ENCODE data around the gene MUSTN1. TPM values are rescaled to one million over a fixed set of nuclear protein-coding genes. Genes with fewer than 3 reads are reported as not detected.

Gene MUSTN1
- total RNA-seq, 1 donor from 2014 or later, result 1.1 TPM

GRCh38 chr3:52831500-52832301 is 3.1 kb downstream of the MUSTN1 start:
- DNase-seq (ENCODE audit: low spot score), result no peak
- Mint-ChIP-seq H3K4me1 (ENCODE audit: unreplicated experiment) (peaks cover 2% of the 10 kb centered on the region), H3K36me3 (ENCODE audit: low read depth, unreplicated experiment) (peaks cover 5% of the 10 kb centered on the region)

GRCh38 chr3:52830535-52831258 is 4.1 kb downstream of the MUSTN1 start, which contains the start of gene ITIH4:
Gene ITIH4 (minus strand): TSS chr3:52830672. CDS start chr3:52830642, 30 bp downstream.
- Mint-ChIP-seq H3K36me3 (ENCODE audit: low read depth, unreplicated experiment) (peaks cover 4% of the 10 kb centered on the region), H3K4me1 (ENCODE audit: unreplicated experiment) (peaks cover 2% of the 10 kb centered on the region), H3K27ac (ENCODE audit: unreplicated experiment) (no peak within 1 kb of the TSS), H3K4me3 (ENCODE audit: unreplicated experiment) (no peak within 1 kb of the TSS), H3K27me3 (ENCODE audit: unreplicated experiment) (peaks cover 2% of the 10 kb centered on the region), H3K9me3 (ENCODE audit: unreplicated experiment) (no peaks in the 10 kb centered on the region)
- TF ChIP-seq CTCF (IDR thresholded peaks at IDR 0.05; ENCODE audit: unreplicated experiment), result no peak
- DNase-seq (ENCODE audit: low spot score), result no peak

More at GRCh38 chr3:52831500-52832301, 3.1 kb downstream of the MUSTN1 start:
- no peak overlapping the region for H3K27ac Mint-ChIP-seq (ENCODE audit: unreplicated experiment)
- no peak for TF ChIP-seq CTCF (IDR thresholded peaks at IDR 0.05; ENCODE audit: unreplicated experiment)
- peaks cover 2% of the 10 kb centered on the region for H3K27me3 Mint-ChIP-seq (ENCODE audit: unreplicated experiment)
- no peaks in the 10 kb centered on the region for H3K9me3 Mint-ChIP-seq (ENCODE audit: unreplicated experiment)
- H3K4me3 Mint-ChIP-seq (ENCODE audit: unreplicated experiment), result no peak overlapping the region

GRCh38 chr3:52829906-52830463 is 4.8 kb downstream of the MUSTN1 start:
- DNase-seq (ENCODE audit: low spot score), result no peak
- Mint-ChIP-seq H3K9me3 (ENCODE audit: unreplicated experiment) (no peaks in the 10 kb centered on the region), H3K36me3 (ENCODE audit: low read depth, unreplicated experiment) (peaks cover 2% of the 10 kb centered on the region), H3K27me3 (ENCODE audit: unreplicated experiment) (peaks cover 2% of the 10 kb centered on the region), H3K27ac (ENCODE audit: unreplicated experiment) (no peak overlapping the region), H3K4me1 (ENCODE audit: unreplicated experiment) (peaks cover 2% of the 10 kb centered on the region), H3K4me3 (ENCODE audit: unreplicated experiment) (no peak overlapping the region)
- TF ChIP-seq CTCF (IDR thresholded peaks at IDR 0.05; ENCODE audit: unreplicated experiment), result no peak

- Mint-ChIP-seq H3K27me3 (ENCODE audit: unreplicated experiment) (peaks cover 2% of the 10 kb centered on the region), H3K4me3 (ENCODE audit: unreplicated experiment) (no peak overlapping the region), H3K9me3 (ENCODE audit: unreplicated experiment) (no peaks in the 10 kb centered on the region), H3K27ac (ENCODE audit: unreplicated experiment) (no peak overlapping the region), H3K36me3 (ENCODE audit: low read depth, unreplicated experiment) (peaks cover 4% of the 10 kb centered on the region), H3K4me1 (ENCODE audit: unreplicated experiment) (peaks cover 2% of the 10 kb centered on the region)
- DNase-seq (ENCODE audit: low spot score), result no peak
- TF ChIP-seq CTCF (IDR thresholded peaks at IDR 0.05; ENCODE audit: unreplicated experiment), result no peak
Measured at GRCh38 chr3:52829482-52829881, 5.3 kb downstream of the MUSTN1 start.
